ENCODE data around the gene CDK6.

- no peak for TF ChIP-seq ATF3 (IDR thresholded peaks at IDR 0.05)
- no peak for TF ChIP-seq REST (IDR thresholded peaks at IDR 0.05)
- TF ChIP-seq CTCF (IDR thresholded peaks at IDR 0.05; ENCODE audit: low read depth, low read length, missing input control), result no peak
- no peak for TF ChIP-seq TAF1 (conservative IDR thresholded peaks at IDR 0.05)
- TF ChIP-seq RXRA (IDR thresholded peaks at IDR 0.05), result no peak
- no peak for TF ChIP-seq JUND (IDR thresholded peaks at IDR 0.05)
- TF ChIP-seq GABPA (IDR thresholded peaks at IDR 0.05 in 1 of 2, conservative IDR thresholded peaks at IDR 0.05 in 1 of 2), result no peak
- no peak for TF ChIP-seq HNF4G (IDR thresholded peaks at IDR 0.05)
Measured at GRCh38 chr7:92838934-92839333, 2.6 kb upstream of the CDK6 start.

Data from liver (tissue), 3 donors.